Transverse colon (tissue), 4 donors: ENCODE data around the gene OTOF. TPM values are rescaled to one million over a fixed set of nuclear protein-coding genes. Genes with fewer than 3 reads are reported as not detected.

ENCODE experiments used
- DNase-seq: peaks from one replicate; pipeline ENCODE4 v3.0.0-alpha.2; 2019
- H3K27ac ChIP-seq, 4 donors: fragments of 200-600 bp; sonication (generic); 2 replicates each; pipeline ENCODE4 v1.5.1; 2016 to 2018; ENCODE audit warnings: inconsistent platforms in 4 of 4
- H3K27me3 ChIP-seq: fragments of 200-600 bp; sonication (generic); 2 replicates; pipeline ENCODE4 v1.5.1; 2017; ENCODE audit warnings: inconsistent platforms
- H3K36me3 ChIP-seq, 4 donors: fragments of 200-600 bp; sonication (generic); 2 replicates each; pipeline ENCODE4 v1.5.1; 2017 to 2019; ENCODE audit warnings: inconsistent platforms in 4 of 4
- H3K4me1 ChIP-seq, 4 donors: fragments of 200-600 bp; sonication (generic); 2 replicates each; pipeline ENCODE4 v1.5.1; 2017 to 2020; ENCODE audit warnings: inconsistent platforms in 4 of 4
- H3K4me3 ChIP-seq, 4 donors: fragments of 200-600 bp; sonication (generic); 1 replicate in 1 of 4; 2 replicates in 3 of 4; pipeline versions ENCODE4 v1.5.1 to v1.6.1; 2017 to 2019; ENCODE audit warnings: inconsistent platforms in 4 of 4
- H3K9me3 ChIP-seq, 2 donors: fragments of 200-600 bp; sonication (generic); 2 replicates each; pipeline ENCODE4 v1.5.1; 2017 to 2019; ENCODE audit warnings: inconsistent platforms in 2 of 2
- CTCF ChIP-seq, 5 experiments: fragments of 200-600 bp in 3 of 5; fragments of 450-650 bp in 2 of 5; sonication (generic) in 3 of 5; IDR thresholded peaks; 1 replicate in 2 of 5; 2 replicates in 3 of 5; pipeline ENCODE4 v1.5.1; 2016 to 2017; ENCODE audit warnings: antibody characterized with exemption in 5 of 5, inconsistent platforms in 3 of 5, mild to moderate bottlenecking in 2 of 5, moderate library complexity in 1 of 5
- EP300 ChIP-seq: sonication (generic); formaldehyde crosslinking; IDR thresholded peaks from one replicate; pipeline ENCODE4 v1.6.1; 2017; ENCODE audit warnings: antibody characterized with exemption, low read depth
- POLR2A ChIP-seq: fragments of 450-650 bp; IDR thresholded peaks from one replicate; pipeline ENCODE4 v1.6.1; 2016; ENCODE audit warnings: antibody characterized with exemption, mild to moderate bottlenecking, moderate library complexity
- POLR2AphosphoS5 ChIP-seq, 3 donors: sonication (generic); formaldehyde crosslinking; IDR thresholded peaks; one replicate each; pipeline ENCODE4 v1.6.1; 2016; ENCODE audit warnings: antibody characterized with exemption in 3 of 3
- WGBS, 2 donors: methylation state at CpG; one replicate each; pipeline ENCODE4 v1.1.5; 2018; ENCODE audit warnings: low coverage in 1 of 2; 5-methylcytosine and 5-hydroxymethylcytosine counted together
- in situ Hi-C, 4 donors: fragments of 200-750 bp; cut with MboI; loops; one replicate each; pipeline versions ENCODE4 v1.15.0 to v1.15.1; 2017; ENCODE audit warnings: low sequenced_read_pairs in 3 of 4, low pct_ligation_motif_present in 1 of 4, low pct_unique_long_range_greater_than_20kb in 1 of 4
- intact Hi-C: fragments of 100-400 bp; cut with DNase I; formaldehyde crosslinking; loops from one replicate; pipeline ENCODE4 v1.15.1; 2023; ENCODE audit warnings: low total_unique reads
- total RNA-seq, 4 donors: library from RNA; depleted of rRNA; stranded (reverse); fragments of >200 nt; gene quantifications; one replicate each; pipeline ENCODE4 v1.1.0, GENCODE V29; 2016

OTOF gene
- total RNA-seq, 4 donors from 2014 or later = 0.37 TPM; not detected in 3

GRCh38 chr2:26478366-26478765, 442 bp upstream of the OTOF start:
- in situ Hi-C loops = no loop called here
- intact Hi-C loops = no loop called here
- no peaks in the 10 kb centered on the region for H3K27me3 ChIP-seq
- no peaks in the 10 kb centered on the region for H3K36me3 ChIP-seq
- H3K27ac ChIP-seq = no peak overlapping the region
- TF ChIP-seq POLR2A (no peak), POLR2AphosphoS5 (IDR thresholded peaks at IDR 0.05) (no peak), EP300 (no peak), CTCF (IDR thresholded peaks at IDR 0.05) (no peak)
- no peak for DNase-seq
- no peak overlapping the region for H3K4me3 ChIP-seq
- WGBS, 2 donors = 87 to 100% methylated on average over 1 to 5 of the region's 5 CpGs
- H3K4me1 ChIP-seq = no peaks in the 10 kb centered on the region
- H3K9me3 ChIP-seq = no peaks in the 10 kb centered on the region

GRCh38 chr2:26477126-26477910, 606 bp downstream of the OTOF start:
- no peak for DNase-seq
- Histone ChIP-seq H3K27me3 (no peaks in the 10 kb centered on the region), H3K4me3 (no peak overlapping the region), H3K27ac (no peak overlapping the region), H3K9me3 (no peaks in the 10 kb centered on the region), H3K36me3 (no peaks in the 10 kb centered on the region), H3K4me1 (no peaks in the 10 kb centered on the region)
- intact Hi-C loops = no loop called here
- TF ChIP-seq POLR2AphosphoS5 (IDR thresholded peaks at IDR 0.05) (no peak), POLR2A (no peak), CTCF (IDR thresholded peaks at IDR 0.05) (no peak), EP300 (no peak)
- 70 to 80% methylated on average over 2 to 32 of the region's 33 CpGs for WGBS, 2 donors
- in situ Hi-C loops = no loop called here

- no peak overlapping the region for H3K4me3 ChIP-seq
- no peak for DNase-seq
- WGBS, 2 donors = 74% methylated on average over 10 of the region's 22 CpGs; no CpG with 5 or more reads in 1 of the 2 donors
- intact Hi-C loops = no loop called here
- H3K27ac ChIP-seq = no peak overlapping the region
- TF ChIP-seq EP300 (no peak), CTCF (IDR thresholded peaks at IDR 0.05) (no peak), POLR2AphosphoS5 (IDR thresholded peaks at IDR 0.05) (no peak), POLR2A (no peak)
- no peaks in the 10 kb centered on the region for H3K36me3 ChIP-seq
- H3K27me3 ChIP-seq = no peaks in the 10 kb centered on the region
- in situ Hi-C loops = no loop called here
- no peaks in the 10 kb centered on the region for H3K9me3 ChIP-seq
- no peaks in the 10 kb centered on the region for H3K4me1 ChIP-seq
These were observed 2.0 kb downstream of the OTOF start for GRCh38 chr2:26475832-26476501.

GRCh38 chr2:26475037-26475436, 2.9 kb downstream of the OTOF start:
- no peak for TF ChIP-seq CTCF (IDR thresholded peaks at IDR 0.05)
- TF ChIP-seq POLR2A = no peak
- TF ChIP-seq EP300 = no peak
- TF ChIP-seq POLR2AphosphoS5 (IDR thresholded peaks at IDR 0.05) = no peak
- intact Hi-C loops (no loop called here), in situ Hi-C loops (no loop called here)
- Histone ChIP-seq H3K9me3 (no peaks in the 10 kb centered on the region), H3K4me1 (no peaks in the 10 kb centered on the region), H3K4me3 (no peak overlapping the region), H3K27ac (no peak overlapping the region), H3K36me3 (no peaks in the 10 kb centered on the region), H3K27me3 (no peaks in the 10 kb centered on the region)
- DNase-seq = no peak
- 100% methylated on average over 4 of the region's 6 CpGs; no CpG with 5 or more reads in 1 of the 2 donors for WGBS, 2 donors
